DOHH2 (cell line): Measurements from ENCODE around the gene ZYG11B.

Experiments used
- CTCF ChIP-seq: fragments of 200-600 bp; sonication (generic); IDR thresholded peaks from one replicate; pipeline ENCODE4 v1.5.1; 2014; ENCODE audit warnings: antibody characterized with exemption, mild to moderate bottlenecking, low read depth, low read length; ENCODE audit not compliant: poor library complexity, severe bottlenecking
- EZH2phosphoT487 ChIP-seq: fragments of 200-600 bp; sonication (generic); IDR thresholded peaks from 2 replicates; pipeline ENCODE4 v1.6.1; 2017; ENCODE audit warnings: borderline replicate concordance, mild to moderate bottlenecking, antibody characterized with exemption, low read length, moderate library complexity, mixed read lengths

- TF ChIP-seq CTCF (no peak), EZH2phosphoT487 (no peak)
Observed at GRCh38 chr1:52746189-52746588, 19.9 kb downstream of the ZYG11B start.
